Measurements from ENCODE around the gene PLEK2. TPM values are rescaled to one million over a fixed set of nuclear protein-coding genes. Genes with fewer than 3 reads are reported as not detected.
A peak's percentile ranks its signal among the peaks of the same experiment; 100 is the strongest.
"Not testable (repeated sequence)": the region's sequence is repeated elsewhere in the genome, so short reads cannot be mapped to it uniquely, and the experiment has no call there.

Gene PLEK2
- total RNA-seq, 4 donors from 2014 or later: 0.39 to 1.2 TPM; not detected in 2

DNA sequence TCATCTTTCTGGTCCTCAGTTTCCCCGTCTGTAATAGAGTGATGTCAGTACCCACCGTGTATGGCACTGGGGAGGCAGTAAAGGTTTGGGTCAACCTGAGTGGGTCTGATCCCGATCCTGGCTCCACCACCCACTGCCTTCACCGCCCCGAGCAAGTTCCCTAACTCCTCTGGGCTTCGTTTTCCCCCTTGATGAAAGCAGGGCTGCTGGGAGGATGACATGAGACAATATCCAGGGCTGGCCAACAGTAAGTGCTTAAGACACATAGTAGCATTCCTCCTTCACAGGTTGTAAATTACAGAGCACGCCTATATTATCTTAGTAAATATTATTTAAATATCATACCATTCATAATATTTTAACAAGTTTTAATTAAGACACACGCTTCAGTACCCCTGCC, 595 bp downstream of the PLEK2 start:
- no peak for DNase-seq (ENCODE audit: low spot score in 2 of 2)
- peak overlapping the region; percentile 8 to 48 (median 34) for H3K4me3 ChIP-seq
- no peaks in the 10 kb centered on the region for H3K36me3 ChIP-seq
- no peaks in the 10 kb centered on the region for H3K9me3 ChIP-seq
- peak overlapping the region in 1 of 4 donors; percentile 62 for H3K27ac ChIP-seq
- peaks cover 0 to 14% of the 10 kb centered on the region in 2 donors for H3K27me3 ChIP-seq
- WGBS, 2 donors: 44 to 60% methylated on average over 8 of the region's 8 CpGs
- no peak for TF ChIP-seq EP300 (IDR thresholded peaks at IDR 0.05)
- no peak for TF ChIP-seq POLR2A (IDR thresholded peaks at IDR 0.05)
- no peak for TF ChIP-seq CTCF (IDR thresholded peaks at IDR 0.05)
- peaks cover 0 to 11% (median 3%) of the 10 kb centered on the region in 4 donors for H3K4me1 ChIP-seq

GRCh38 chr14:67410313-67410712, 1.7 kb downstream of the PLEK2 start:
- no peaks in the 10 kb centered on the region for H3K9me3 ChIP-seq
- H3K27ac ChIP-seq: no peak overlapping the region
- no peak for TF ChIP-seq POLR2A (IDR thresholded peaks at IDR 0.05)
- H3K4me3 ChIP-seq: no peak overlapping the region
- peaks cover 0 to 14% of the 10 kb centered on the region in 2 donors for H3K27me3 ChIP-seq
- H3K4me1 ChIP-seq: peaks cover 0 to 11% (median 3%) of the 10 kb centered on the region in 4 donors
- H3K36me3 ChIP-seq: no peaks in the 10 kb centered on the region
- 81 to 85% methylated on average over 9 of the region's 9 CpGs for WGBS, 2 donors
- DNase-seq (ENCODE audit: low spot score in 2 of 2): no peak

- no peaks in the 10 kb centered on the region for H3K9me3 ChIP-seq
- 64 to 76% methylated on average over 8 of the region's 8 CpGs for WGBS, 2 donors
- H3K27me3 ChIP-seq: peaks cover 0 to 14% of the 10 kb centered on the region in 2 donors
- H3K36me3 ChIP-seq: no peaks in the 10 kb centered on the region
- no peak overlapping the region for H3K27ac ChIP-seq
- H3K4me3 ChIP-seq: no peak overlapping the region
- TF ChIP-seq POLR2A (IDR thresholded peaks at IDR 0.05) (no peak), CTCF (IDR thresholded peaks at IDR 0.05) (no peak), EP300 (IDR thresholded peaks at IDR 0.05) (no peak)
- DNase-seq (ENCODE audit: low spot score in 2 of 2): no peak
- peaks cover 0 to 11% (median 3%) of the 10 kb centered on the region in 4 donors for H3K4me1 ChIP-seq
Measured at GRCh38 chr14:67409461-67409860, 2.5 kb downstream of the PLEK2 start.

- peaks cover 0 to 14% of the 10 kb centered on the region in 2 donors for H3K27me3 ChIP-seq
- H3K27ac ChIP-seq; H3K36me3 ChIP-seq; H3K9me3 ChIP-seq; DNase-seq (ENCODE audit: low spot score in 2 of 2); H3K4me3 ChIP-seq: not testable (repeated sequence)
- H3K4me1 ChIP-seq: peaks cover 0 to 11% (median 3%) of the 10 kb centered on the region in 4 donors
- 80 to 85% methylated on average over 7 of the region's 7 CpGs for WGBS, 2 donors
Measured at GRCh38 chr14:67408122-67408801, 3.7 kb downstream of the PLEK2 start.

GRCh38 chr14:67405771-67406170, 6.2 kb downstream of the PLEK2 start:
- Histone ChIP-seq H3K36me3 (no peaks in the 10 kb centered on the region), H3K27me3 (no peaks in the 10 kb centered on the region), H3K4me1 (no peaks in the 10 kb centered on the region), H3K9me3 (no peaks in the 10 kb centered on the region), H3K4me3 (no peak overlapping the region), H3K27ac (no peak overlapping the region)
- no peak for DNase-seq (ENCODE audit: low spot score in 2 of 2)
- TF ChIP-seq POLR2A (IDR thresholded peaks at IDR 0.05) (no peak), CTCF (IDR thresholded peaks at IDR 0.05) (no peak), EP300 (IDR thresholded peaks at IDR 0.05) (no peak)
- 93 to 96% methylated on average over 5 of the region's 5 CpGs for WGBS, 2 donors

DNA sequence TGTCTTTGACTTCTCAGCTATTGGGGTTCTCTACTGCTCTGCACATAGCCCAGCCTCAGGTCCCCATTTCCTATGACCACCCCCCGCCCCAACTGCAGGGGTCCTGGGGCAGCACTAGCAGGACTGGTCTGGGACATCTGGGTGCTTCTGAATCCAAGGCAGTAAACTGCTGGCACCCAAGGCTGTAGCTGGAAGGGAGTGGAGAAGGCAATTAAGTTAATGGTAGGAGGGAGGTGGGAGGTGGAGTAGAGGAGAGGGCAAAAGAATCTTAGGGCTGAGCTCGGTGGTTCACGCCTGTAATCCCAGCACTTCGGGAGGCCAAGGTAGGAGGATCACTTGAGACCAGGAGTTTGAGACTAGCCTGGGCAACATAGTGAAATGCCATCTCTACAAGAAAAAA, 11.5 kb downstream of the PLEK2 start:
- H3K9me3 ChIP-seq: no peaks in the 10 kb centered on the region
- no peak overlapping the region for H3K4me3 ChIP-seq
- 80 to 81% methylated on average over 4 of the region's 4 CpGs for WGBS, 2 donors
- no peak for DNase-seq (ENCODE audit: low spot score in 2 of 2)
- H3K27ac ChIP-seq: no peak overlapping the region
- H3K4me1 ChIP-seq: no peaks in the 10 kb centered on the region
- TF ChIP-seq EP300 (IDR thresholded peaks at IDR 0.05) (no peak), CTCF (IDR thresholded peaks at IDR 0.05) (no peak), POLR2A (IDR thresholded peaks at IDR 0.05) (no peak)
- no peaks in the 10 kb centered on the region for H3K27me3 ChIP-seq
- no peaks in the 10 kb centered on the region for H3K36me3 ChIP-seq
